B cell (primary cell): ENCODE data around the gene WDR4. TPM values are rescaled to one million over a fixed set of nuclear protein-coding genes. Genes with fewer than 3 reads are reported as not detected.

ENCODE experiments used
- ATAC-seq: fragments of 200-7000 bp; cut with Tn5 transposase; one replicate; pipeline ENCODE4 v1.10.0; 2021; ENCODE audit warnings: low read depth, mild to moderate bottlenecking, moderate number of reproducible peaks, moderate library complexity
- CTCF ChIA-PET: fragments of 350-600 bp; sonication (Branson Sonifier 250); formaldehyde crosslinking; loops from one replicate; lab custom pipeline; 2021; ENCODE audit warnings: antibody characterized with exemption, inconsistent platforms; lab: Charles Lee
- POLR2A ChIA-PET: fragments of 350-600 bp; sonication (Branson Sonifier 250); formaldehyde crosslinking; loops from one replicate; lab custom pipeline; 2021; ENCODE audit warnings: antibody characterized with exemption; lab: Charles Lee
- DNase-seq: peaks from one replicate; pipeline ENCODE4 v3.0.0; 2013
- H2AFZ ChIP-seq: 2 replicates; pipeline ENCODE4 v1.6.1; 2012; ENCODE audit warnings: mild to moderate bottlenecking, low read depth, low read length; ENCODE audit not compliant: insufficient read depth, poor library complexity, severe bottlenecking
- H3K27ac ChIP-seq, 2 donors: 1 replicate in 1 of 2; 2 replicates in 1 of 2; pipeline ENCODE4 v1.5.1; 2012 to 2013; ENCODE audit warnings: low read length in 2 of 2, mild to moderate bottlenecking in 2 of 2, moderate library complexity in 1 of 2
- H3K27me3 ChIP-seq, 4 experiments: fragments of 200-600 bp in 1 of 4; sonication (generic) in 1 of 4; replicated peaks in 1 of 4; 1 replicate in 2 of 4; 2 replicates in 2 of 4; pipeline versions ENCODE4 v1.6.1 to v1.7.0; 2013 to 2016; ENCODE audit warnings: low read length in 3 of 4, mild to moderate bottlenecking in 2 of 4, mixed read lengths in 1 of 4, moderate library complexity in 1 of 4; ENCODE audit not compliant: insufficient read depth in 4 of 4, control insufficient read depth in 3 of 4; ENCODE audit errors: control extremely low read depth in 1 of 4
- H3K36me3 ChIP-seq, 2 experiments: replicated peaks in 1 of 2; 1 replicate in 1 of 2; 2 replicates in 1 of 2; pipeline versions ENCODE4 v1.6.1 to v1.7.1; 2013; ENCODE audit warnings: low read length in 1 of 2; ENCODE audit not compliant: insufficient read depth in 2 of 2, control insufficient read depth in 1 of 2; ENCODE audit errors: control extremely low read depth in 1 of 2, extremely low read depth in 1 of 2
- H3K4me1 ChIP-seq, 2 donors: fragments of 200-600 bp in 1 of 2; sonication (generic) in 1 of 2; 1 replicate in 1 of 2; 2 replicates in 1 of 2; pipeline versions ENCODE4 v1.5.1 to v1.6.1; 2013 to 2017; ENCODE audit warnings: low read length in 2 of 2; ENCODE audit not compliant: control insufficient read depth in 2 of 2, insufficient read depth in 2 of 2
- H3K4me2 ChIP-seq: replicated peaks from 2 replicates; pipeline ENCODE3; 2012; ENCODE audit warnings: mild to moderate bottlenecking, low read depth, low read length; ENCODE audit not compliant: poor library complexity, severe bottlenecking
- H3K4me3 ChIP-seq, 5 experiments: fragments of 200-600 bp in 1 of 5; sonication (generic) in 1 of 5; 1 replicate in 3 of 5; 2 replicates in 2 of 5; pipeline versions ENCODE4 v1.5.1 to v1.7.0; 2011 to 2016; ENCODE audit warnings: low read length in 4 of 5, mild to moderate bottlenecking in 4 of 5, low read depth in 2 of 5, control low read depth in 1 of 5, moderate library complexity in 1 of 5; ENCODE audit not compliant: insufficient read depth in 1 of 5; ENCODE audit errors: control extremely low read depth in 1 of 5, extremely low read depth in 1 of 5
- H3K79me2 ChIP-seq: fragments of 200-600 bp; sonication (generic); one replicate; pipeline ENCODE4 v1.6.0; 2016; ENCODE audit warnings: low read length; ENCODE audit not compliant: control insufficient read depth, insufficient read depth
- H3K9ac ChIP-seq: fragments of 200-600 bp; sonication (generic); 2 replicates; pipeline ENCODE4 v1.6.1; 2017; ENCODE audit warnings: mild to moderate bottlenecking, low read length, moderate library complexity
- H3K9me3 ChIP-seq, 3 donors: one replicate each; pipeline versions ENCODE4 v1.6.1 to v1.7.1; 2013; ENCODE audit warnings: low read length in 2 of 3; ENCODE audit not compliant: control insufficient read depth in 2 of 3, insufficient read depth in 1 of 3; ENCODE audit errors: control extremely low read depth in 1 of 3
- H4K20me1 ChIP-seq: 2 replicates; pipeline ENCODE4 v1.6.0; 2012; ENCODE audit warnings: mild to moderate bottlenecking, low read length; ENCODE audit not compliant: insufficient read depth, control insufficient read depth, poor library complexity, severe bottlenecking
- H3K27ac Mint-ChIP-seq: one replicate; pipeline ENCODE4 v1.8.0; 2021; ENCODE audit warnings: mixed read lengths
- H3K27me3 Mint-ChIP-seq: one replicate; pipeline ENCODE4 v1.8.0; 2021; ENCODE audit warnings: mixed read lengths
- H3K4me1 Mint-ChIP-seq: one replicate; pipeline ENCODE4 v1.8.0; 2021; ENCODE audit warnings: mixed read lengths
- H3K4me3 Mint-ChIP-seq: one replicate; pipeline ENCODE4 v1.8.0; 2021; ENCODE audit warnings: mixed read lengths
- H3K9me3 Mint-ChIP-seq: one replicate; pipeline ENCODE4 v1.8.0; 2022; ENCODE audit warnings: mixed read lengths; ENCODE audit not compliant: insufficient read depth
- EZH2 ChIP-seq: IDR thresholded peaks from 2 replicates; pipeline ENCODE4 v1.6.1; 2012; ENCODE audit warnings: borderline replicate concordance, low read depth, mild to moderate bottlenecking, moderate library complexity, low read length; ENCODE audit not compliant: insufficient read depth, poor library complexity, severe bottlenecking
- WGBS: methylation state at CpG from one replicate; pipeline ENCODE4 v1.1.5; 2013; ENCODE audit warnings: missing lambda C conversion rate; ENCODE audit not compliant: insufficient coverage; 5-methylcytosine and 5-hydroxymethylcytosine counted together
- intact Hi-C: fragments of 100-400 bp; cut with micrococcal nuclease; formaldehyde crosslinking; loops from one replicate; pipeline ENCODE4 v1.10.0; 2022
- polyA plus RNA-seq: library from polyadenylated mRNA; depleted of rRNA; stranded (reverse); fragments of >200 nt; gene quantifications from 2 replicates; pipeline ENCODE4 v1.2.3, GENCODE V29; 2012
- total RNA-seq, 2 donors: library from RNA; stranded (reverse); fragments of 120-200 nt in 1 of 2; gene quantifications; 1 replicate in 1 of 2; 2 replicates in 1 of 2; pipeline versions ENCODE4 v1.2.3 to v1.2.4, GENCODE V29; 2013 to 2022
- TF ChIP-seq, protein P1 (sequence below): fragments of 200-600 bp; IDR thresholded peaks from one replicate; pipeline ENCODE4 v1.8.0; 2022; ENCODE audit warnings: antibody characterized with exemption, mild to moderate bottlenecking

WDR4 gene
- total and polyA plus RNA-seq, 2 donors (not counting 1 experiment from before 2014, with no cell fraction given), result 17.7 to 40.1 TPM

DNA sequence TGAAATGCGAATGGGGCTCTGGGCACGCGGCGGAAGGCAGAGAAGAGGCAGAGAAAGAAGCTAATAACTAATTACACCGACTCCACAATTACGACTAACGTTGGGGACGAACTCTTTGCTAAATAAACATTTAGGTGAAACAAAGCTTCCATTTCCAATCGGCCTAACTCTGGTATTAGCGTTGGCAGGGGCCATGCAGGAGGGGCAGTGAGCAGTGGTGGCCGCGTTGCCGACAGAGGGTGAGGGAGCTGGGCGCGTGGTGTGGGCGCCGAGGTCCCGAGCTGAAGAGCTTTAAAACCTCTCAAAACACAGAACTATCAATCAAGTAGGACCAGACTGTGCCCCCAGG, 13.2 kb upstream of the WDR4 start:
- H3K27ac ChIP-seq, result peak overlapping the region; percentile 73 to 96
- H2AFZ ChIP-seq, result peak overlapping the region; percentile 100
- WGBS, result 11% methylated on average over 13 of the region's 18 CpGs
- no peak for TF ChIP-seq EZH2
- TF ChIP-seq, protein P1, sequence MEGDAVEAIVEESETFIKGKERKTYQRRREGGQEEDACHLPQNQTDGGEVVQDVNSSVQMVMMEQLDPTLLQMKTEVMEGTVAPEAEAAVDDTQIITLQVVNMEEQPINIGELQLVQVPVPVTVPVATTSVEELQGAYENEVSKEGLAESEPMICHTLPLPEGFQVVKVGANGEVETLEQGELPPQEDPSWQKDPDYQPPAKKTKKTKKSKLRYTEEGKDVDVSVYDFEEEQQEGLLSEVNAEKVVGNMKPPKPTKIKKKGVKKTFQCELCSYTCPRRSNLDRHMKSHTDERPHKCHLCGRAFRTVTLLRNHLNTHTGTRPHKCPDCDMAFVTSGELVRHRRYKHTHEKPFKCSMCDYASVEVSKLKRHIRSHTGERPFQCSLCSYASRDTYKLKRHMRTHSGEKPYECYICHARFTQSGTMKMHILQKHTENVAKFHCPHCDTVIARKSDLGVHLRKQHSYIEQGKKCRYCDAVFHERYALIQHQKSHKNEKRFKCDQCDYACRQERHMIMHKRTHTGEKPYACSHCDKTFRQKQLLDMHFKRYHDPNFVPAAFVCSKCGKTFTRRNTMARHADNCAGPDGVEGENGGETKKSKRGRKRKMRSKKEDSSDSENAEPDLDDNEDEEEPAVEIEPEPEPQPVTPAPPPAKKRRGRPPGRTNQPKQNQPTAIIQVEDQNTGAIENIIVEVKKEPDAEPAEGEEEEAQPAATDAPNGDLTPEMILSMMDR, result no peak
- peak overlapping the region; percentile 84 for H3K4me2 ChIP-seq
- peak overlapping the region; percentile 97 for H3K9ac ChIP-seq
- H3K27me3 ChIP-seq, result no peaks in the 10 kb centered on the region
- no peak for ATAC-seq
- Mint-ChIP-seq H3K9me3 (no peaks in the 10 kb centered on the region), H3K27me3 (no peaks in the 10 kb centered on the region), H3K4me1 (peaks cover 10% of the 10 kb centered on the region), H3K4me3 (peak overlapping the region; percentile 94), H3K27ac (peak overlapping the region; percentile 95)
- no peak for DNase-seq
- no peaks in the 10 kb centered on the region for H4K20me1 ChIP-seq
- H3K9me3 ChIP-seq, result no peaks in the 10 kb centered on the region
- peaks cover 27% of the 10 kb centered on the region for H3K79me2 ChIP-seq
- intact Hi-C loops, result loop anchor here (5.0 kb wide), 2 partner anchors 830 to 1120 kb away; partner anchors contain the start of gene TRAPPC10
- H3K36me3 ChIP-seq, result peaks cover 6% of the 10 kb centered on the region in 2 experiments
- ChIA-PET CTCF (interaction anchor here (1.2 to 1.3 kb wide), 2 partner anchors 11 to 23 kb away, joined by 3 read pairs; no protein-coding TSS in a partner anchor), POLR2A (interaction anchor here (1.1 to 1.6 kb wide), 2 partner anchors 12 to 14 kb away, joined by 5 to 9 read pairs; no protein-coding TSS in a partner anchor)
- H3K4me3 ChIP-seq, result peak overlapping the region; percentile 41 to 83 (median 70)
- H3K4me1 ChIP-seq, result peaks cover 7 to 11% of the 10 kb centered on the region in 2 donors

DNA sequence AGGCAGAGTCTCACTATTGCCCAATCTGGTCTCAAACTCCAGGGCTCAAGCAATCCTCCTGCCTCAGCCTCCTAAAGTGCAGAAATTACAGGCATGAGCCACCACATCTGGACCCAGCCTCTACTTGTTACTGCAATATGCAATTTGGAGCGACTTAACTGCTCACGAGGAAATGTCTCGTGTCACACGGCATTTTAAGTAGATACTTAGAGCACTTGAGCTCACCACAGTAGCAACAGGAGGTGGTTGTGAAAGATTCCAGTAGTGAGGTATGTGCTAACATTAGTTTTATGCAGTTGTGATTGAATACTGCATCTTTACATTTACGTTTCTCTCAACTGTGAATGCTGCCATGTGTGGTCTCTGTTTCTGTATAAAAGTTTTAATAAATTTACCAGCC, 8.0 kb upstream of the WDR4 start:
- TF ChIP-seq EZH2, result no peak
- TF ChIP-seq, protein P1, result no peak
- Mint-ChIP-seq H3K27ac (no peak overlapping the region), H3K4me3 (no peak overlapping the region), H3K27me3 (no peaks in the 10 kb centered on the region), H3K4me1 (peaks cover 2% of the 10 kb centered on the region), H3K9me3 (no peaks in the 10 kb centered on the region)
- H3K27ac ChIP-seq, result no peak overlapping the region
- no peaks in the 10 kb centered on the region for H3K27me3 ChIP-seq
- no peak overlapping the region for H3K9ac ChIP-seq
- no peak overlapping the region for H3K4me2 ChIP-seq
- no peaks in the 10 kb centered on the region for H3K36me3 ChIP-seq
- H3K79me2 ChIP-seq, result no peaks in the 10 kb centered on the region
- 100% methylated on average over 2 of the region's 5 CpGs for WGBS
- no peaks in the 10 kb centered on the region for H4K20me1 ChIP-seq
- ATAC-seq, result no peak
- no peak overlapping the region for H3K4me3 ChIP-seq
- DNase-seq, result no peak
- intact Hi-C loops, result no loop called here
- no peak overlapping the region for H2AFZ ChIP-seq
- H3K9me3 ChIP-seq, result no peaks in the 10 kb centered on the region
- POLR2A ChIA-PET, result no interaction called here
- CTCF ChIA-PET, result no interaction called here
- peaks cover 1 to 2% of the 10 kb centered on the region in 2 donors for H3K4me1 ChIP-seq
